IPS-NIHi7 (cell line): Measurements from ENCODE around the gene LRRC7.

Source experiments
- DNase-seq: peaks from one replicate; pipeline ENCODE4 v3.0.0; 2012; ENCODE audit warnings: mixed read lengths; ENCODE audit errors: extremely low spot score

LRRC7 gene

DNA sequence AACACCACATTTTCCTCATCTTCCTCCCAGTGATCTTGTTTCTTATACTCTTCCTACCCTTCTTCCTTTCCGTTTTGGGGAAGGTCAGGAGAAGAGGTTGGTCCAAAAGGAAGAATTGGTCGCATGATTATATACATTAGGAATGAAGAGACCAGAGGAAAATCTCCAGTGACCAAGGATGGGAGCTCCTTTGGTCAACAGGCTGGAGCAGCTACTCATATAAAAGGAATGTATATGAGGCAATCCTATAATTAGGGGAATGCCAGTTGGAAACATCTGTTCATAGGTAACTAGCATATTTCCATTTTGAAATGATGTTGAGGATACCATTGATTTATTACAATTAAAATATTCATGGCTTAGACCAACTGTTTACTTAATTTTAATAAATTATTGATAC, 523.2 kb downstream of the LRRC7 start:
- DNase-seq: no peak

DNA sequence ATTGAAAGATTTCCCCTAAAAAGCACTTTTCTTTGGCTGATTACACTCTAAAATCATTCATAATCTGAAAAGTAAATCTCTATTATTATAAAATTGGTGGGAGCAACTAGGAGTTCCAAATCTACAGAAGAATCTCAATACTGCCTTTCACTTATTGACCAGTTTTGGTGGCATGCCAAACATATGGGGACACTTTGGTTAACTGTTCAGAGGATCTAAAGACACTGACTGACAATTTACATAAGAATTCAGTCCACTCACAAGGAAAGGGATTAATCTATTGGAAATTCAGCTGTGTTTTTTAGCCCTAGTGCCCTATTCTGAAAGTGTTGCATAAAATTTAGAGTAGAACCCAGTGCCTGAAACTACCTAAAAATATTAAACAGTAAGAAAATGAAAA, 524.1 kb downstream of the LRRC7 start:
- DNase-seq: no peak

DNA sequence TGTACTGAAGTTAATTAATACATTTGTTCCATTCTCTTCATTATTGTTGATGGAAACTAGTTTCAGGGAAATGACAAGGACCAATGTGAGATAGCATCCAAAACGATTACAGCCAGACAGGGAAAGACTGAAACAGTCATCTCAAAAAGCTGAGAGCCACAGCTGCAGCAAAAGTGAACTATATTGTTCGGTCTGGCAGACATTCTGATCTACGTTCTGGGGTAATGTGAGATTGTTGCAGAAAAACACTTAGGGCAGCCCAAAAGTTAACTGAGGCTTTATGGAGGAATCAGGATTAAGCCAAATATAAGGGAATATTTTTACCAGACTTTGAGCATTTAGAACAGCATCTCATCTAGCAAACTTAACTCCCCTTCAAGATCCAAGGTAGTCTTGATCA, 524.8 kb downstream of the LRRC7 start:
- DNase-seq: no peak

DNA sequence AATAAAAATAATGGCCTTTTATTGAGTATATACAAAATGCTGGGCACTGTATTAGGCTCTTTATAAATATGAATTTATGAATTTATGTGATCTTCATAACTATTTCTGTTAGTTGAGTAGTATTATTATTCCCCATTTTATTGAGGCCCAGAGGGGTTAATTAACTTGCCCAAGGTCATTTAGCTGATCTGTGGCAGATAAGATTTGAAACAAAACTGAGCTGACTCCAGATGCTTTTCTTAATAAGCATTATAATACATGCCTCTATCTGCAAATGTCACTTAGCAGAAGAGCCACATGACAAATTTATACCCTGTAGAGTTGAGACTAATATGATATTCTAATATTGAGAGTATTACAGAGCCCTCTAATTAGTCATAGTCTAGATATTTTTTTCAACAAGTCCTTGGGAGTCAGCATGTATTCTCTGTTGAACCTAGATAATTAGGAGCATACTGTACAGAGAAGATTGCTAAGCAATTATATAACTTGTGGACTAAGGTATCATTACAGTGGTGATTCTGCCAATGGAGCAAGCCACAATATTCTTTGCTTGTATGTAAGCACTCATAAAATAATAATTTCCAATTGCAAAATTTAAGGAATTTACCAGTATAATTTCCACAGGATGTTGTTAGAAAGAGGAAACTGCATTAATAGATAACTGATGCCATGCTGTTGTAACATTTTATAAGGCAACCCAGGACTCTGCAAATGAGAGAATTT, 525.7 kb downstream of the LRRC7 start:
- no peak for DNase-seq

DNA sequence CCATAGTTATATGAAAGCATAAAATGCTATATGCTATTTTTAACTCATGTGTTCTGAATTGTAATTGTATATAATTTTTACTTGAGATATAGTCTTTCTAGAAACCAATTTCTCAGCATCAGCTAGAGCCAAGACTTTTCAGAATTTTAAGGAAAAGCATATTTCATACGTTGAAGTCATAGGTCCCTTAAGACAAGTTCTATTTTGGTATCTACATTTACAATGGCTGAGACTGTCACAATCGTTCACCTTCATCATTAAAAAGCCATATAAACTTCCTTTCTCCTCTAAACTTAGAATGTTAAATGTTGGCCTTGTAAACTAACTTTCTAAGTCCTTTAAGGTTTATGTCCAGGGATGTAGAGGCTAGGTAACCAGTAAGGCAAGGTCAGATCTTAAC, 533.5 kb downstream of the LRRC7 start:
- DNase-seq: no peak

DNA sequence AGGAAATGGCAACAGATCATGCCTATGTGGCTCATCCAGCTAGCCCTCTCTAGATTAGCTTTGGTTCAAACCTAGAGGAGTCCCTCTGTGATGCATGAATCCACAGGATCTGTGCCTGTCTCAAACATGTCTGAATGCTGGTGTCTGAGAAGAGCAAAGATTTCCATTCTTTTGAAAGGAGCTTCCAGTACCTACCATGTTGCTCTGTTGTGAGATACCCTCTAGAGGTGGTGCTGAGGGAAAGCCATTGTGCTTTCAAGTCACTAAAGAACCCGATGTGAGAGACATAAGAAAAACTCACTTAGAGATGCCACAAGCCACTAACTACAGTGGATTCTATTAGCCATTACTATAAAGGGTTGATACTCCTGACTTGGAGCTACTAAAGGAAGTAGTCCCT, 534.1 kb downstream of the LRRC7 start:
- peak; percentile 22 for DNase-seq

DNA sequence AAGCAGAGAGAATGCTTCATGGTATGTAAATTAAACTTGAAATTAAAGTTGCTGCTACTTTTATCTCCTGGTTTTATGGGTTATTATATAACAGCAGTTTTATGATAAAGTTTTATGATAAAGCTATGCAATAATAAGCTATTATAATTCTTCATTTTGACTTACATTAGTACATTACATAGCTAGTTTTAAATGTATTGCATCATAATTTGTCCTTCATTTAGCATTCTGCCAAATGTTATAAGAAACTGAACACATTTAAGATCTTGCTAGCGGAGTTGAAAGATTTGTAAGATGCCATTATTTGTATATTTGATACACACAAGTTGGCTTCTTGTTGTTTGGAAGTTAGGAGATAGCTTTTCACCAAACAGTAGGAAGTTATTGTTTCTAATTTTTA, 536.0 kb downstream of the LRRC7 start:
- DNase-seq: no peak

DNA sequence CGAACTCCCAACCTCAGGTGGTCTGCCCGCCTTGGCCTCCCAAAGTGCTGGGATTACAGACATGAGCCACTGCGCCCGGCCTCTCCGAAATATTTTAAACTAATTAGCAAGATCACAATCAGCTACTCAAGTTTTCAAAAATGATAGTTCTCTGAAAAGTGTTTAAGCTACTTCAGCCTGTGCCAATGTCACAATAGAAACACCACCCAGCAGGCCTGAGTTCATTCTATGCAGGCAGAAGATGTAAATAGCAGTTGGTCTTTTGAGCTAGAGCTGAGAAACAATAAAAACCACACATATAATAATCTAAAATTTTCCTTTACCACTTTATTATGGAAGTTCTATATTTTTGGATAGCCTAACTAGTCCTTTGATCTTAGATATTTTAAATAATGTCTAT, 541.5 kb downstream of the LRRC7 start:
- DNase-seq: no peak

DNA sequence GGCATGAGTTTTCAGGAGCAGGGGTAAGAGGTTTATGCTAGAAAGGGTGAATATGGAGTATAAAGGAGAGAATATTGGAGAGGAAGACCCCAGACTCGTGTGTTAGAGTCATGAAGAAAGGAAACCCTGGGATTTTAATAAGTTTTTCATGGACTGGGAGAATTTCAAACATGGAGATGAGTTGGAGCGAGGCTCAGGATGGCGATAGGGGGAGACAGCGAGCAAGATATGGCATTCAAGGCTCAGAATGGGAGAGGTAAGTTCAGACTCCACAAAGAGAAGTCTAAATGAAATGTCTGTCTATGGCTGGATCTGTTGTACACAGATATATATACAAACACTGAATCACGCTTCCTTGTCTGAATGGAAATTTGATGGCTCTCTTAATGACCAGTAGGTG, 545.1 kb downstream of the LRRC7 start:
- DNase-seq: peak; percentile 18

DNA sequence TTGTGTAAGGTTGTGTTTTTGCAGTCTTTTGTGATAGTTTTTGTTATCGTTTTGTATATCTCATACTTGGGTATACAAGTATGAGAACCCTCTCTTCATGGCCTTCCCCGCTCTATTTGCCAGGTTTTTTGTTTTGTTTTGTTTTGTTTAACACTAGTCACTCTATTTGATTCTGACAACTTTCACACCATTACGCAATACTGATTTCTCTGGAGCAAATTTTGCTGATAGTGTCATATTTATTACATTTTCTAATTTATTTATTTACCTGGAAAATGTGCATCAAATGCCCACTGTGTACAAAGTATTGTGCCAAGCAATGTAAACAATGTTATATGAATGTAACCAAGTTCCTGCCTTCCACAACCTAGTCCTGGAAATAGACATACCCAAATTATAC, 547.6 kb downstream of the LRRC7 start:
- no peak for DNase-seq

DNA sequence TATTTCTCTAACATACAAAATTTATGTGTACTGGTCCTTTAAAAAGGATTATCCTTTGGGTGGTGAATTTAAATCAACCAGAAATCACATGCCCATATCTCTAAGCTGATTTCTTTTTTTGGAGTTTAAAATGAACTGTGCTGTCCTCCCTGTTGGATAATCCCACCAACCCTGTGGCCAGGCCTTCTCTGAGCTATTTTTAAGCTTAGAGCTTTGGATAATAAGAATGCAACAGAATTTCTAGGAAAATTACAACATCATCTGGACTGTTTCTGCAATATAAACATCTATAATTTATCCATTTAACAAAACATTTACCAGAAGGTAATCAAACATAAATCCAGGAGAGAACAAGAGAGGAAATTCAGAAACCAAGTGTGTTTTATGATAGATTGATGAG, 549.3 kb downstream of the LRRC7 start:
- DNase-seq: no peak

DNA sequence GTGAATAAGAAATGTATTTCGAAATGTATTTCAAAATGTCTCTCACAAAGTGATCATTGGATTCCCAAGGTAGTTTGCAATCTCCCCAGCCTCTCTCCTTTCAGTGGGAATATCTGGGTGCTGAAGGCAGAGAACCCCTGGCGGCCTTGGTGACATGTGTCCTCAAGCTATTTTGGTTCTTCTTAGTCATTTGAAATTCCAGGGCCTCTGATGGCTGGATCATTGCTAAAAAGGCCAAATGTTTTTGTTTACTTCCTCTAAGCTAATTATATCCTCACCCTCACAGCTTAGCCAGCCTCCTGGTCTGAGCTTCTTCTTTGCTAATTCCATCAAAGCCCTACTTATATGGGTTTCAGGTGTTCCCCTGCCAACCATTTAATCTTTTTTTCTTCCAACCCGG, 566.4 kb downstream of the LRRC7 start:
- peak; percentile 14 for DNase-seq

DNA sequence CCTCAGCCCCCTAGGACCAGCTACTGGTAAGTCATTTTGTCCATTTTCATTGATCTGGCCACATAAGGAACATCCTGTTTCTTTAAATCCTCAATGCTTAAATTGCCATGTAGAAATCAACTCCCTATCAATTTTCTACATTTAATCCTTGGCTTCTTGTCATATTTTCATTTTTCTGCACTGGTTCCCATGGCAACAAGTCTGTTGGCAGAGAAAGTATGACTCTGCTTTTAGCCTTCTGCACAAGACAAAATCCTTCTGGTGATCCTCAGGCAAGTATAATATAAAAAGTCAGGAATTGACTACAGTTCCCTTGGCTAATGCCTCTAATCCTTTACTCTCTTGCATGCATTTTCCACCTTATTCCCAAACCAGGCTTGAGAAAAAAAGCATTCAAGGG, 572.6 kb downstream of the LRRC7 start:
- no peak for DNase-seq

DNA sequence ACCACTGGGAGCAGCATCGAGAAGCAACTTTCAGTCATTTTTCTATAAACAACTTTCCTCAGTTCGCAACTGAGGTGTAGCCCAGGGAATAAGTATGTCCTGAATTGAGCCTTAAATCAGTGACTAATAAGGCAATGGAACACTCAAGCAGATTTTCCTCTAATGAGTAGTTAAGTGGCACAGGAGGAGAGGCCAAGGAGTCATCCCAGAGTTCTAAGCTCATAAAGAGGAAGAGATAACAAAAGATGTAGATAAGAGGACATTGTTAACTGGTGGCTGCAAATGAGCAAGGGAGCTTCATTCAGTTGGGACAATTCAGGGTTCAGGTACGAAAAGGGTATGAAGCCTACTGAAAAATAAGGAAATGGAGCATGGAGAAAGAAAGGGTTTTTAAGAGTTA, 573.2 kb downstream of the LRRC7 start:
- peak; percentile 13 for DNase-seq

DNA sequence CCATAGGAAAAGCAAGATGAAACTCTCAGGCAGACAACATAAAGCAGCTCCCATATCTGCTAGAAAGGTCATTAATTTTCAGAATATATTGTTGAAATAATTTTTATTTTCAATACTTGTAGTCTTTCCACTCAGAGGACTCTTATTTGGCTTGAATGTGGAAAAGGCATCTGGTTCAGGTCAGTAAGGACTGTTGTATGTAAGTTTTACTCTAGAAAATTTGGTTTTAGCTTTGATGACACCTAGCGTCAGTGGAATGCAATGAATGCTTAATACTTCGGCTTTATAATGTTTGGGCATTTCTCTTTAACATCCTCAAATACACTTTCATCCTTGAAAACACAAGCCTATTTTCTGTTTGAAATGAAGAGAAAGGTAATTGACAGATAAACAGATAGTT, 574.4 kb downstream of the LRRC7 start:
- no peak for DNase-seq

DNA sequence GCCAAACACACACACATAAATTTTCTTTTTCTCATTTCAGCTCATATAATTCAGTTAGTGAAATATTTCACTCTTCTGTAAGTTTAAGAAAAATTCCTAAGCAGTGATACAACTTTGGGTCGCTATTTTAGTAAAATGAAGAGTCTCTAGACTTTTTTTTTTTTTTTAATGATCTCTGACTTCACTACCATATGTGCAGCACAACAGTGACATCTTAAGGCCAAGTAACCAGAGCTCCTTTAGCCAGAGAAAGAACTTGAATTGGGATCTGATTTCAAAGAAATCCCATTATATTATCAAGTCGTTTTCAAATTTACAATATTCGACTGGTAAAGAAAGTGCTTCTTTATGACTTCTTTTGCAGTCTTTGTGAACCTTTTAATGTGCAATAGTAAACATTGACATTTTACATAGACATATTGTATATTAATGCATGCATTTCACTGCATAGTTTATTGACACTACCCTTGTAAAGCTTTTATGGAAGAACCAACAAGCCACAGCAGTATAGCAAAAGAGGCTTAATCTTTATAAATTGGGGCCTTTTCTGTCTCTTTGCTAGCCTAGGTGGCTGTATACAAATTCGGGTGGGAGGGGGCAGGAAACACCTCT, 575.4 kb downstream of the LRRC7 start:
- DNase-seq: no peak

DNA sequence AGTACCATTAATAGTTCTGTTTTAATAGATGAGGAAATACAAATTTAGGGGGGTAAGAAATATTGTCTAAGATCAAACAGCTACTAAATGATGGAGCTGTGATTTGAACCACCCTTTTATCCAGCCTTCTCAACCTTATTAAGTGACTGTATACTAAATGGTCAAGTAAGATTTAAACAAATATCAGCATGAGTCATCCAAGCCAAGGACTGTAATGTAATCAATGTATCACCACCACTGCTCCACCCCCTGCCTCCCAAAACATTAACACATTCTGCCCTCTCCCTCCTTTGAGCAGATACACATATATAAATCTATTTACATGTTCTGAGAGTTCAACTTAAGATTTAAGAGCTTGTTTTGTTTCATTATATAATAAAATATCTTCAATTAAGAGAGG, 578.8 kb downstream of the LRRC7 start:
- no peak for DNase-seq

DNA sequence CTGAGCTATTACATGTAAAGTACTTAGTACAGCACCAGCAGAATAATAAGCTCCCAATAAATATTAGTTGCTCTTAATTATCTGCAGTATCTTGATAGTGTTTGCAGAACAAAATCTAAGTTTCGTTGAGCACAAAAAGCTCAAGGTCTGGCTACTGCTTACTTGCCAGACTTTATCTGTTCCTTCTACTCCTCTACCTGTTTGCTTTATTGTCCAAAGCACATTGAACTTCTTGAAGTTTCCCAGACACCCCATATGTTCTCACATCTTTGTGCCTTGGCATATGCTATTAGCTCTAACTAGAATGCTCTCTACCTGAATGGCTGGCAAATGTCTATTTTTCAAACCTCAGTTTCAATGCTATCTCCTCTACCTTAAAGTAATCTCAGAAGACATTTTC, 582.7 kb downstream of the LRRC7 start:
- no peak for DNase-seq

DNA sequence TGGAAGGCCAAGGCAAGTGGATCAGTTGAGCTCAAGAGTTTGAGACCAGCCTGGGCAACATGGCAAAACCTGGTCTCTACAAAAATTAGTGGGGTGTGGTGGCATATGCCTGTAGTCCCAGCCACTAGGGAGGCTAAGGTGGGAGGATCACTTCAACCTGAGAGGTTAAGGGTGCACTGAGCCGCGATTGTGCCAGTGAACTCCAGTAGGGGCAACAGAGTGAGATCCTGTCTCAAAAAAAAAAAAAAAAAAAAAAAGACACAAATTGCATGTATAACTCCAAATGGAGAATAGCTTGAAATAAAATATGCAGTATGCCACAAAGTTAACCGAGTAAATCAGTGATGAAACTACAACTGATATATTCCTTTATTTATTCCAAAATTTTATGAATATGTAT, 586.0 kb downstream of the LRRC7 start:
- DNase-seq: no peak

DNA sequence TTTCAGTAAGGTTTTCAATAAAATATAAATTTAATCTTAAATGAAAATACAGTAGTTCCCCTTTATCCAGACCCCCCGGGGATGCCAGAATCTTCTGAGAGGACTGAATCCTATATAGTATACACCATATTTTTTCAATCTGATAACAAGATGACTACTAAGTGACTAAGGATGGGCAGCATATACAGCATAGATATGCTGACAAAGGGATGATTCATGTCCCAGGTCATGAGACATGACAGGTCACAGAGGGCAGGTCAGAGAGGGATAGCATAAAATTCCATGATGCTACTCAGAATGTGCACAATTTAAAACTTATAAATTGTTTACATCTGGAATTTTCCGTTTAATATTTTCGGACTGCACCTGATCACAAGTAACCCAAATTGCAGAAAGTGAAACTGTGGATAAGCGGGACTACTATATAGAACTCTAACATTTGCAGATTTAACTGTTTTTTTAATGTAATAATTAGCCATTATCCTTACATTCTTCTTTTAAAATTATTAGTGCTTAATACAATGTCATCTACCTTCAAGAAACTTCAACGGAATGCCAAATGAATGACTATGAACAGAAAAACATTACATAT, 588.9 kb downstream of the LRRC7 start:
- DNase-seq: no peak

DNA sequence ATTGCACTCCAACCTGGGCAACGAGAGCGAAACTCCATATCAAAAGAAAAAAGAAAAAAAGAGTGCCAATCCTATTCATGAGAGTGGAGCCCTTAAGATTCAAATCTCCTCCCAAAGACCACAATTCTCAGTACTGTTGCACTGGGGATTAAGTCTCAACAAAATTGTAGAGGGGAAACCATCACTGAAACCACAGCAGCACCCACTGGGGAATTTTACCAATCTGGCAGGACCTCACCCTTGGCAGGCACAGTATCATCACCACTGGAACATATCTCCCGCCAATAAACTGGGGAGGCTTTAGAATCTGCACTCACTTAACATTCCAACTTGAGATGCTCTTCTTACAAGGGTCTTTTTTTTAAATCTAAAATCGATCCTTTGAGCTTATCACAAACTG, 596.6 kb downstream of the LRRC7 start:
- no peak for DNase-seq

DNA sequence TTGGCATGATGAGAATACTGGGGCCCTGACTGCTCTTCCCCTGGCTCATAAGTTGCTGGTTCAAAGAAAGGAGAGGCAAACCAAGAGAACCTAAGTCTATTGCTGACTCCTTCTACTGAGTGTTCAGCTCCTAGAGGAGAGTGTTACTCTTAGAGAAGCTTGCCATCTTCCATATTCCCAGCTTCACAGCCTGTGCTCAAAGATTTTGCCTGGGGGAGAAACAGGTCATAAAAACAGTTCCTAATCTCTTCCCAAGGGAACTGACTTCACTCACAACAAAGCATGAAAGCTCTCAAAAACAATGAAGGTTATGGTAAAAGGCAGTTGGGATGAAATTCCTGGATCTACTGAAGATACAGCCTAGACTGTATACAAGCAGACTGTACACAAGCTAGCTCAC, 600.6 kb downstream of the LRRC7 start:
- DNase-seq: no peak

DNA sequence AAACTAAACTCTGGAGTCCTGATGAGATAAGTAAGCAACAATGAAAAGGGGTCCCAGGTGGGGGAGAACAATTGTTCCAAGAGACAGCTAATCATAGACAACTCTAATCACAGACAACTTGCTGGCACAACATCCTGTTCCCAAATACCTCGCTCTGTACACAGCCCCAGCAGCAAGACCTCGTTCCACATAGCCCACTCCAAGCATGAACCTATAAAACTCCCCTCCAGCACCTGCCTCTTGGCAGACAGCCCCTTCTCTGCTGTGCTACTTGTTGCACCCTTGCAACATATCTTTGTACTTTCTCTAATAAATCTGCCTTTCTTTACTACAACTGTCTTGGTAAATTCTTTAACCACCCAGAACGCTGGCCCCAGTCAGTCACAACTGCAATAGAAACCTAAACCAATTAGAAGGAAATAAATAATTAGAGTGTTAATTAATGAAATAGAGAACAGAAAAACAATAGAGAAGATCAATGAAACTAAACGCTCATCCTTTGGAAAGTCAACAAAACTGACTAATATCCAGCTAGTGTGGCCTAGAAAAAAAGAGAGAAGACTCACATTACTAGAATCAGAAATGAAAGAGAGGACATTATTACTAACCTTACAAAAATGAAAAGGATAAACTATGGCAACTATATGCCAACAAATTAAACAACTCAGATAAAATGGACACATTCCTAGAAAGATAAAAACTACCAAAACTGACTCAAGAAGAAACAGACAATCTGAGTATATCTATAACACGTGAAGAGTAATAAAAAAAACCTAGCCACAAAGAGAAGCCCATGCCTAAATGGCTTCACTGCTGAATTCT, 601.5 kb downstream of the LRRC7 start:
- no peak for DNase-seq
